Activated effector memory CD4-positive, alpha-beta T cell treated with anti-CD3 and anti-CD28 coated beads, Interleukin-2, amount 50 U/mL, for 16 hours (primary cell): Measurements from ENCODE around the gene MRO.
"Not testable (repeated sequence)": the region's sequence is repeated elsewhere in the genome, so short reads cannot be mapped to it uniquely, and the experiment has no call there.

Experiments used
- DNase-seq: peaks from one replicate; pipeline ENCODE4 v3.0.0-alpha.2; 2020

The MRO gene

DNA sequence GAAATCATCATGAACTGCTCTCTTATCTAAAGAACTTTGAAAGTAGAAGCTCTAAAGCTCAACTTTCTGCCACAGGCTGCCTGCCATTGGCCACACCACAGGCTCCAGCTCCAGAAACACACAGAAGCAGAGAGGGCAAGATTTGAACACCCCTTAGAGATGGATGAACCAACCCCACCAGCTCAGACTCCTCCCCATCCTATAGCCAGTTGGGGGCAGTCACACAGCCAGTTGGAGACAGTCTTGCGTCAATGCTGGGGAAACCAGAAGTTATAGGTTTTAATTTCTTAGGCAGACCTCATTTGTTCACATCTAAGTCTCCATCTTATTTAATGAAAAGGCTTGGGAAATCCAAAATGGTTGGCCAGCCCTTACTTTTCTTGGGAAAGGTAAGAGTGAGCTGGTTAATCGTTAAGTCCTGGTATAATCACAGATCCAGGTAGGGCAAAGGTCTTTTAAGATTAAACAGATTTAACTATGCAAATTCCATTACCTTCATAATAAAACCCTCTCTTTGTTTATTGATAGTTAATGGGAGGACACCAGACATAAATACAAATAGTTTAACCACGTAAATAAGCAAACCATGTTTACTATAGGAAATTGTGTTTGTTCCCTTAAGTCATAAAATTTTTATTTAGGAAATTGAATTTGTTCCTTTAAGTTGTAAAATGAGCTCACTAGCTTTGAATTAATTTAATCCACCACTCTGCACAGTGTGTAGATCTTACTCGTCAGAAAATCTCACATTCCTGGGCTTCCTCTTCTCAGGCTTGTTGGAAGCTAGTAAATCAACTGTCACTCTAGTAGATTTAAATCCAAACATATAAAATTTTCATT is 28.0 kb downstream of the MRO start:
- no peak for DNase-seq

GRCh38 chr18:50790948-50791347 is 28.9 kb downstream of the MRO start:
- no peak for DNase-seq

- DNase-seq = no peak
Measured at GRCh38 chr18:50790241-50790640, 29.6 kb downstream of the MRO start.

- DNase-seq = no peak
Measured at GRCh38 chr18:50788284-50788683, 31.5 kb downstream of the MRO start.

- DNase-seq = no peak
Measured at GRCh38 chr18:50786864-50787263, 33.0 kb downstream of the MRO start.

DNA sequence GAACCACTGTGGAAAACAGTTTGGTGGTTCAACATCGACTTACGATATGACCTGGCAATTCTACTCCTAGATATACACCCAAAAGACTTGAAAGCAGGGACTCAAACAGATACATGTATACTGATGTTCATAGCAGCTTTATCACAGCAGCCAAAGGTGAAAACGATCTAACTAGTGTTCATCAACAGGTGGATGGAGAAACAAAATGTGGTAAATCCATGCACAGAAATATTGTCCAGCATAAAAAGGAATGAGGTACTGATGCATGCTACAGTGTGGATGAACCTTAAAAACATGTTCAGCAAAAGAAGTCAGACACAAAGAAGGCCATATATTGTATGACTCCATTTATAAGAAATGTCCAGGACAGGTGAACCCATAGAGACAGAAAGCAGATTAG is 36.3 kb downstream of the MRO start:
- DNase-seq = no peak

DNA sequence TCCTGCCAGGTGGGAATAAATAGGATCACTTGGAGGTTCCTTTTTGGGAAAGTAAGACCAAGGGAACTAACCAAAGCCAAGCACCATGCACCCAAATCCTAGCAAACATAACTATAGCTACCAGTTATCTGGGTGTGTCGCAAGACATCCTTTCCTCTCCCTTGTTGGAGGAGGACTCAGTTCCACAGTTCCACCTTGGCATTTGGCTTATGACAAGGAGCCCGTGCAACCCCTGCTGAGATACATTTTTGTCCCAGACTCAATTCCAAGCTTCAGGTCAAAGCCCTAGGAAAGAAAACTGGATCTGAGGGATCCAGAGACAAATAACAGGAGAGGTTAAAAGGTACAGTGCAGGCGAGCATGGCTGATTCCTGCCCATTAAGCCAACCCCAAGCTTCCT is 40.8 kb downstream of the MRO start:
- not testable (repeated sequence) for DNase-seq

GRCh38 chr18:50776383-50776782 is 43.4 kb downstream of the MRO start:
- no peak for DNase-seq

- no peak for DNase-seq
Measured at GRCh38 chr18:50775726-50776125, 44.1 kb downstream of the MRO start.

DNA sequence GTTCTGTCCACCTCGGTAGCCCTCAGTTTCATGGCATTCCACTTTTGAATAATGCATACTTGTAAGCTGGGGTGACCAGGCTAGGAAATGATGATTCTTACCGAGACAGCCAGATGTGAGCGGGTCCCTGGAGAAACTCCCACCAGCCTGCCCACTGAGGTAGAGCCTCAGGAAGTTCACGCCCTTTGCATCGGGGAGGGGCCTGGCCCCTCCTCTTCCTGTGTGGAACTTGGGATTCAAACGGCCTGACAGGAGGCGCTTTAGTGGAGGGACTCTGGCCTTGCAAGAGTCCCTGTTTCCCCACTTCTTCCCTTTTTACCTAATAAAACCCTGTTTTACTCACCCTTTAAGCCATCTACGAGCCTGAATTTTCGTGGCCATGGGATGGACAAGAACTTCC is 44.6 kb downstream of the MRO start:
- no peak for DNase-seq

GRCh38 chr18:50769463-50769862 is 50.4 kb downstream of the MRO start:
- DNase-seq = no peak

DNA sequence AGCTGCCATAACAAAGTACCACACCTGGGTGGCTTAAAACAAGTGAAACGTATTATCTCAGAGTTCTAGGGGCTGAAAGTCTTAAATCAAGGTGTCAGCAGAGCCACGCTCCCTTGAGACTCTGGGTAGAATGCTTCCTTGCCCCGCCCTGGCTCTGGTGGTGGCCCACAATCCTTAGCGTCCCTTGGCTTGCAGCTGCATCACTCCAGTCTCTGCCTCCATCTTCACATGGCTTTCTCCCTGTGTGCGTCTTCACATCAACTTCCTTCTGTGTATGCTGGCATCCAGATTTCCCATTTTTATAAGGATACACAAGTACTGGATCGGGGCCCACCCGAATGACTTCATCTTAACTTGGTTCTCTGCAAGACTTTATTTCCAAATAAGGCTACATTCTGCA is 62.5 kb downstream of the MRO start:
- DNase-seq = no peak

- DNase-seq = no peak
Measured at GRCh38 chr18:50754297-50754696, 65.5 kb downstream of the MRO start.

GRCh38 chr18:50753311-50753710 is 66.5 kb downstream of the MRO start:
- no peak for DNase-seq

- DNase-seq = no peak
Measured at GRCh38 chr18:50751947-50752346, 67.9 kb downstream of the MRO start.

- no peak for DNase-seq
Measured at GRCh38 chr18:50751490-50751889, 68.3 kb downstream of the MRO start.

- no peak for DNase-seq
Measured at GRCh38 chr18:50750546-50750945, 69.3 kb downstream of the MRO start.

GRCh38 chr18:50749945-50750344 is 69.9 kb downstream of the MRO start:
- DNase-seq = no peak

DNA sequence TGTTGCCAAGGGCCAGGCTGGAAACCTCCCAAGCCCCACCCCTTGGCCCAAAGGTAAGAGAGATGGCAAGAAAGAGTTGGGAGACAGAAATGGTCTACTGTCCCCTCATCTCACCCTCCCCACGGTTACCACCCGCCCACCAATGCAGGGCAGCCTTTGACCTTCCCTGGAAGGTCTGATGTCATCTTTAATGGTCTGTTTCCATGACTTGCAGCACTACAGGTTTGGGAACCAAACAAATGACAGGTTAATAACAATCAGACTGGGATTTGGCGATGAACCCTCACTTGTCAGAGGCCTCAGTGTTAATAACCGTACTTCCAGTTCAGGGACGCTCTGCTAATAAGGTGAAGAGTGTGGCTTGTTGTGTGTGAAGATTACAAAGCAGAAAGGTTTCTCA is 70.4 kb downstream of the MRO start:
- DNase-seq = no peak

GRCh38 chr18:50748243-50749229 is 71.3 kb downstream of the MRO start:
- no peak for DNase-seq

DNA sequence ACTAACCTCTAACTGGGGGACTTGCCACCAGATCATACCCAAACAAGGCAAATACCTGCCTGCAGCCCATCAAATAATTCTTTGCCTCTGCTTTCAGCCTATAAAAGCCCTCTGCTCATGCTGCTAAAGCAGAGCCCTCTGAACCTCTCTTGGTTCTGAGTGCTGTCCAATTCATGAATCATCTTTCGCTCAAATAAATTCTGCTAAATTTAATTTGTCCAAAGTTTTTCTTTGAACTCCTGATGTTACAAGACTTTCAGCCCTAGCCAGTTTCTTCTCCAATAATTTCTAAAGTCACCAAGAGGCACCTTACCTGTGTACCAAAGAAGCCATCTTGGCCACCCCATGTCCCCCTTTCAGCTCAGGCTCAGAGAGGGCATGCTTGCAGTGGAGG is 72.0 kb downstream of the MRO start:
- no peak for DNase-seq

- no peak for DNase-seq
Measured at GRCh38 chr18:50745945-50746344, 73.9 kb downstream of the MRO start.
